ENCODE data around the gene DLG5. TPM values are rescaled to one million over a fixed set of nuclear protein-coding genes. Genes with fewer than 3 reads are reported as not detected.

Gene DLG5
- total RNA-seq, 4 donors from 2014 or later: 52.0 to 127 (median 56.3) TPM

DNA sequence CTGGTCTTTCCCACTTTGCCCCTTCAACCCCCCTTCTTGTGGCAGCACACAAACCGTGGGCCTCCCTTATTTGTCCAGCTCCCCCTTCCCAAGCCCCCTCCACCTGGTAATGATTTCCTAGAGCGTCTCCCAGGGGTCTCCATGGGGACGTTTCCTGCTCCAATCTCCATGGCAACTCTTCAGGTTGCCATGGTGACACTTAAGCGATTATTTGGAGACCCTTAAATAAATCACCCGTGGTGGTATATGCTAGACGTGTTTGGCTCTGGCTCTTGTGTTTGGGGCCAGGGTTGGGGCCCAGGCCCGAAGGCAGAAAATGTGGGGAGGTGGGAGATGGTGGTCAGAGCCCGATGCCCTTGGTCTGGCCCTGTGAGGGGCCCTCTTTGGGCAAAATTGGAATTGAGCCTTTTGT is 41.1 kb upstream of the DLG5 start:
- Histone ChIP-seq H3K27ac (no peak overlapping the region), H3K4me3 (no peak overlapping the region), H3K4me1 (peaks cover 0 to 42% (median 7%) of the 10 kb centered on the region in 3 donors), H3K9me3 (no peaks in the 10 kb centered on the region), H3K27me3 (no peaks in the 10 kb centered on the region), H3K36me3 (no peaks in the 10 kb centered on the region)
- WGBS, 2 donors (ENCODE audit: low coverage in 1 of 2): 38% methylated on average over 7 of the region's 8 CpGs; no CpG with 5 or more reads in 1 of the 2 donors
- ATAC-seq: no peak
- no peak for TF ChIP-seq POLR2AphosphoS5 (IDR thresholded peaks at IDR 0.05)
- TF ChIP-seq, protein P1, sequence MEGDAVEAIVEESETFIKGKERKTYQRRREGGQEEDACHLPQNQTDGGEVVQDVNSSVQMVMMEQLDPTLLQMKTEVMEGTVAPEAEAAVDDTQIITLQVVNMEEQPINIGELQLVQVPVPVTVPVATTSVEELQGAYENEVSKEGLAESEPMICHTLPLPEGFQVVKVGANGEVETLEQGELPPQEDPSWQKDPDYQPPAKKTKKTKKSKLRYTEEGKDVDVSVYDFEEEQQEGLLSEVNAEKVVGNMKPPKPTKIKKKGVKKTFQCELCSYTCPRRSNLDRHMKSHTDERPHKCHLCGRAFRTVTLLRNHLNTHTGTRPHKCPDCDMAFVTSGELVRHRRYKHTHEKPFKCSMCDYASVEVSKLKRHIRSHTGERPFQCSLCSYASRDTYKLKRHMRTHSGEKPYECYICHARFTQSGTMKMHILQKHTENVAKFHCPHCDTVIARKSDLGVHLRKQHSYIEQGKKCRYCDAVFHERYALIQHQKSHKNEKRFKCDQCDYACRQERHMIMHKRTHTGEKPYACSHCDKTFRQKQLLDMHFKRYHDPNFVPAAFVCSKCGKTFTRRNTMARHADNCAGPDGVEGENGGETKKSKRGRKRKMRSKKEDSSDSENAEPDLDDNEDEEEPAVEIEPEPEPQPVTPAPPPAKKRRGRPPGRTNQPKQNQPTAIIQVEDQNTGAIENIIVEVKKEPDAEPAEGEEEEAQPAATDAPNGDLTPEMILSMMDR (IDR thresholded peaks at IDR 0.05): no peak
- no peak for TF ChIP-seq POLR2A (IDR thresholded peaks at IDR 0.05)
- TF ChIP-seq EP300 (IDR thresholded peaks at IDR 0.05): no peak

DNA sequence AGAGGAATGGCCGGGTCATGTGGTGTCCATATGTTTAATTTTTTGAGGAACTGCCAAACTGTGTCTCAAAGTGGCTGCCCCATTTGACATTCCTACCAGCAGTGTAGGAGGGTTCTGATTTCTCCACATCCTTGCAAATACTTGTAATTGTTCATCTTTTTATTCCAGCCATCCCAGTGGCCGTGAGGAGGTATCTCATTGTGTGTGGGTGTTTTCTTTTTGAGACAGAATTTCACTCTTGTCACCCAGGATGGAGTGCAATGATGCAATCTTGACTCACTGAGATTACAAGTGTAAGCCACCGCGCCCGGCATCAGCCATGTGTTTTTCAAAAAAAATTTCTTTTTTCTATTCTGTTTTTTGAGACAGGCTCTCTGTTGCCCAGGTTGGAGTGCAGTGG is 38.7 kb upstream of the DLG5 start:
- no peak for ATAC-seq
- Histone ChIP-seq H3K4me3 (no peak overlapping the region), H3K27ac (no peak overlapping the region), H3K36me3 (no peaks in the 10 kb centered on the region), H3K27me3 (no peaks in the 10 kb centered on the region), H3K4me1 (peaks cover 0 to 33% (median 0%) of the 10 kb centered on the region in 3 donors), H3K9me3 (no peaks in the 10 kb centered on the region)
- TF ChIP-seq POLR2AphosphoS5 (IDR thresholded peaks at IDR 0.05): no peak
- WGBS, 2 donors (ENCODE audit: low coverage in 1 of 2): 68 to 100% methylated on average over 4 to 5 of the region's 5 CpGs

DNA sequence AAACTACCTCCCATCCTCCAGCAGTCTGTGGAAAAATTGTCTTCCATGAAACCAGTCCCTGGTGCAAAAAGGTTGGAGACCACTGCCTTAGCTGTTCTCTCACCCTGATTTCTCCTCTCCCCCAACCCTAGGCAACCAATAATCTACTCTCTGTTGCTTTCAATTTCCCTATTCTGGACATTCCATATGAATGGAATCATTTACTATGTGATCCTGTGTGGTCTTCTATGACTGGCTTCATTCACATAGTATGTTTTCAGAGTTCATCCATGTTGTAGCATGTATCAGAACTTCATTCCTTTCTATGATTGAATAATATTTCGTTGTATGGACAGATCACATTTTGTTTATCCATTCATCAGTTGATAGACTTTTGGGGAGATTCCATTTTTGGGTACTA is 38.3 kb upstream of the DLG5 start:
- WGBS, 2 donors (ENCODE audit: low coverage in 1 of 2): 87 to 100% methylated on average over 1 of the region's 1 CpG
- TF ChIP-seq, protein P1 (IDR thresholded peaks at IDR 0.05): no peak
- TF ChIP-seq POLR2A (IDR thresholded peaks at IDR 0.05) (no peak), EP300 (IDR thresholded peaks at IDR 0.05) (no peak), POLR2AphosphoS5 (IDR thresholded peaks at IDR 0.05) (no peak)

DNA sequence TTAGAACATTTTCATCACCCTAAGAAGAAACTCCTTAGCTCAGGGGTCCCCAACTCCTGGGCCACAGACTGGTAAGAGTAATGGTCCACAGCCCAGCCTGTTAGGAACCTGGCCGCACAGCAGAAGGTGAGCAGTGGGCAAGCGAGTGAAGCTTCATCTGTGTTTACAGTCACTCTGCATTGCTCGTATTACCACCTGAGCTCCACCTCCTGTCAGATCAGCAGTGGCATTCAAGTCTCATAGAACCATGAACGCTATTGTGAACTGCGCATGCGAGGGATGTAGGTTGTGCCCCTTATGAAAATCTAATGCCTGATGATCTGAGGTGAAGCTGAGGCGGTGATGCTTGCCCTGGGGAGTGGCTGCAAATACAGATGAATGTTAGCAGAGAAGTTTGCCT is 37.3 kb upstream of the DLG5 start:
- H3K4me3 ChIP-seq: no peak overlapping the region
- peaks cover 0 to 33% (median 0%) of the 10 kb centered on the region in 3 donors for H3K4me1 ChIP-seq
- H3K27ac ChIP-seq: no peak overlapping the region
- H3K27me3 ChIP-seq: no peaks in the 10 kb centered on the region
- WGBS, 2 donors (ENCODE audit: low coverage in 1 of 2): 92 to 98% methylated on average over 4 to 6 of the region's 7 CpGs
- TF ChIP-seq, protein P1 (IDR thresholded peaks at IDR 0.05): no peak
- no peak for TF ChIP-seq POLR2AphosphoS5 (IDR thresholded peaks at IDR 0.05)
- TF ChIP-seq EP300 (IDR thresholded peaks at IDR 0.05): no peak
- TF ChIP-seq POLR2A (IDR thresholded peaks at IDR 0.05): no peak
- H3K9me3 ChIP-seq: no peaks in the 10 kb centered on the region
- no peaks in the 10 kb centered on the region for H3K36me3 ChIP-seq
- ATAC-seq: no peak

More for the DNA sequence above, 38.3 kb upstream of the DLG5 start:
- no peaks in the 10 kb centered on the region for H3K27me3 ChIP-seq
- H3K36me3 ChIP-seq: no peaks in the 10 kb centered on the region
- ATAC-seq: no peak
- no peak overlapping the region for H3K4me3 ChIP-seq
- H3K9me3 ChIP-seq: no peaks in the 10 kb centered on the region
- H3K4me1 ChIP-seq: peaks cover 0 to 33% (median 0%) of the 10 kb centered on the region in 3 donors
- no peak overlapping the region for H3K27ac ChIP-seq

DNA sequence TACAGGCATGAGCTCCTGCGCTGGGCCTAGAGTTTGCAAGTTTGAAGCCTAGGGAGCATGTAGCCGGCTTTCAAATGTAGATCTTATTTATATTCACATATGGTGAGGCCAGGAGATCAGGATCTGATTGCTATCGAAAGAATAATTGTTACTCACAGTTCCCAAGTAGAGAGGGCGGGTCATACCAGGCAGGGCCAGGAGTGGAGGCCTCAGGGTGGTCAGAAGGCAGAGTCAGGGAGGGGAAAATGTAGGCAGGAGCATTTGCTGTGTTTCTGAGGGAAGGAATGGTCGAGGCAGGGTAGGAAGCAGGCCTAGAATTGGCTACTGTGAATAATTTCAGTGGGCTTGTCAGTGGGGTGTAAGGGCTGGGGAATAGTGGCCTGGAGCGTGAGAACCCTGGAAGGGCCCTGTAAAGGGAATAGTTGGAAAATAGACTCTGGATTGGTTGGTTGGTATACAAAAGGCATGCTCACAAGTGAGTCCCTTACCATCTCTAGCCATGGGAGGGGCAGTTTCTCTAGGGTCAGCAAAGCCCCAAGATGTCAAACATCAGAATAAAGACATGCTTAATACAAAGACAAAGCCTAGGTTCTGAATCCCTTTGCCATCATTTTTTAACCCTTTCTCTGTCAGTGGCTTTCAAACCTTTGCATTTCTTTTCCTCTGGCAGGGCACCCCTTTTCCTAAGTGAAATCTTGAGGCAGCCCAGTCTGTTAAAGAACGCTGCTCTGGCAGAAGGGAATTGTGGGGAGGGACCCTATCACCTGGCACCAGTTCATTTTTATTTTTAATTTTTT is 36.0 kb upstream of the DLG5 start:
- no peaks in the 10 kb centered on the region for H3K36me3 ChIP-seq
- no peaks in the 10 kb centered on the region for H3K27me3 ChIP-seq
- H3K4me3 ChIP-seq: no peak overlapping the region
- no peaks in the 10 kb centered on the region for H3K9me3 ChIP-seq
- no peak overlapping the region for H3K27ac ChIP-seq
- TF ChIP-seq, protein P1 (IDR thresholded peaks at IDR 0.05): no peak
- TF ChIP-seq EP300 (IDR thresholded peaks at IDR 0.05) (no peak), POLR2A (IDR thresholded peaks at IDR 0.05) (no peak), POLR2AphosphoS5 (IDR thresholded peaks at IDR 0.05) (no peak)
- peaks cover 0 to 36% (median 0%) of the 10 kb centered on the region in 3 donors for H3K4me1 ChIP-seq
- ATAC-seq: no peak
- 82 to 92% methylated on average over 4 to 7 of the region's 7 CpGs for WGBS, 2 donors (ENCODE audit: low coverage in 1 of 2)

Data from gastroesophageal sphincter (tissue), 4 donors.